K562 (cell line): ENCODE measurements around the gene SUFU. TPM values are rescaled to one million over a fixed set of nuclear protein-coding genes. Genes with fewer than 3 reads are reported as not detected.

Source experiments
- CC2D1A ChIP-seq: fragments of 450-650 bp; IDR thresholded peaks from 2 replicates; pipeline ENCODE4 v1.6.1; 2017; ENCODE audit warnings: mild to moderate bottlenecking
- CTCFL ChIP-seq: IDR thresholded peaks from 2 replicates; pipeline ENCODE4 v1.6.1; 2011; ENCODE audit warnings: borderline replicate concordance, low read depth, mild to moderate bottlenecking, moderate library complexity, low read length; ENCODE audit not compliant: insufficient read depth, poor library complexity, severe bottlenecking
- FOS ChIP-seq: IDR thresholded peaks from 3 replicates; pipeline ENCODE4 v1.6.1; 2011; ENCODE audit not compliant: insufficient read length; ENCODE audit errors: extremely low read depth
- FOXJ3 ChIP-seq: sonication (generic); formaldehyde crosslinking; IDR thresholded peaks from 2 replicates; pipeline ENCODE4 v1.4.0; 2020; ENCODE audit warnings: mild to moderate bottlenecking, missing genetic modification reagents
- GTF3C2 ChIP-seq: IDR thresholded peaks from 3 replicates; pipeline ENCODE4 v1.6.1; 2011; ENCODE audit warnings: borderline replicate concordance, mild to moderate bottlenecking, moderate library complexity; ENCODE audit not compliant: insufficient read length; ENCODE audit errors: extremely low read depth
- HDGF ChIP-seq: fragments of 450-650 bp; IDR thresholded peaks from 2 replicates; pipeline ENCODE4 v1.6.1; 2016
- IRF2 ChIP-seq: sonication (generic); formaldehyde crosslinking; IDR thresholded peaks from 2 replicates; pipeline ENCODE4 v1.8.1; 2022; ENCODE audit warnings: mild to moderate bottlenecking, missing genetic modification reagents
- MYC ChIP-seq, 2 experiments: fragments of 250-450 bp in 1 of 2; sonication (Bioruptor Pico) in 1 of 2; IDR thresholded peaks; 2 replicates each; pipeline versions ENCODE4 v1.5.1 to v1.6.1; 2012 to 2021; ENCODE audit warnings: low read depth in 2 of 2, borderline replicate concordance in 1 of 2, improper control_type of control experiment in 1 of 2, low read length in 1 of 2, mild to moderate bottlenecking in 1 of 2, moderate library complexity in 1 of 2
- NR2F6 ChIP-seq: fragments of 450-650 bp; formaldehyde crosslinking; IDR thresholded peaks from 2 replicates; pipeline ENCODE4 v1.4.0; 2020; ENCODE audit warnings: mild to moderate bottlenecking
- NR4A1 ChIP-seq, 2 experiments: fragments of 250-450 bp in 1 of 2; fragments of 450-650 bp in 1 of 2; sonication (Bioruptor Pico) in 1 of 2; IDR thresholded peaks; 2 replicates each; pipeline versions ENCODE4 v1.4.0 to v1.6.1; 2016 to 2020; ENCODE audit warnings: mild to moderate bottlenecking in 2 of 2, missing compliant biosample characterization in 1 of 2, missing genetic modification characterization in 1 of 2, moderate library complexity in 1 of 2
- PHB2 ChIP-seq: fragments of 450-650 bp; IDR thresholded peaks from 2 replicates; pipeline ENCODE4 v1.6.1; 2017; ENCODE audit warnings: low read depth
- POLR2AphosphoS2 ChIP-seq: IDR thresholded peaks from 2 replicates; pipeline ENCODE4 v1.6.1; 2012; ENCODE audit warnings: low read length, improper control_type of control experiment
- ZBTB17 ChIP-seq: fragments of 450-650 bp; formaldehyde crosslinking; IDR thresholded peaks from 2 replicates; pipeline ENCODE4 v1.4.0; 2020; ENCODE audit warnings: mild to moderate bottlenecking
- ZKSCAN3 ChIP-seq: fragments of 250-450 bp; sonication (Bioruptor Pico); IDR thresholded peaks from 2 replicates; pipeline ENCODE4 v1.4.0; 2020
- polyA plus RNA-seq, 8 experiments: library from polyadenylated mRNA; depleted of rRNA in 4 of 8; stranded (reverse) in 5 of 8; unstranded in 3 of 8; fragments of >200 nt; fragmentation: Nextera tagmentation in 2 of 8; fragmentation: Illumina TruSeq in 1 of 8; extraction: Ambion mirVana in 2 of 8; extraction: Trizol in 1 of 8; gene quantifications; 2 replicates each; pipeline versions ENCODE4 v1.2.1 to v1.2.3, GENCODE V29; 2011 to 2014; ENCODE audit warnings: inconsistent platforms in 1 of 8, missing spikeins in 1 of 8
- total RNA-seq, 7 experiments: library from RNA; depleted of rRNA in 6 of 7; stranded (reverse); fragments of >200 nt in 6 of 7; fragmentation: Illumina TruSeq in 2 of 7; extraction: Trizol in 2 of 7; gene quantifications; 2 replicates each; pipeline versions ENCODE4 v1.2.1 to v1.2.3, GENCODE V29; 2011 to 2021; ENCODE audit warnings: low replicate concordance in 1 of 7
- TF ChIP-seq, protein P1 (sequence below): fragments of 250-450 bp; sonication (Bioruptor Pico); IDR thresholded peaks from 2 replicates; pipeline ENCODE4 v1.8.0; 2022; ENCODE audit warnings: moderate library complexity, mild to moderate bottlenecking, inconsistent platforms
- TF ChIP-seq, protein P2 (sequence below): fragments of 450-650 bp; IDR thresholded peaks from 2 replicates; pipeline ENCODE4 v1.6.1; 2018; ENCODE audit warnings: mild to moderate bottlenecking, low read depth; ENCODE audit not compliant: partially characterized antibody
- TF ChIP-seq, protein P3 (sequence below): fragments of 250-450 bp; sonication (Bioruptor Pico); IDR thresholded peaks from 2 replicates; pipeline ENCODE4 v1.8.0; 2022; ENCODE audit warnings: inconsistent platforms, mild to moderate bottlenecking, moderate library complexity, borderline replicate concordance

Gene SUFU
- total and polyA plus RNA-seq, 9 of the 15 experiments (the other 6 are each of a cell fraction or from before 2014, with no cell fraction given) = 0.59 to 6.3 (median 0.82) TPM

DNA sequence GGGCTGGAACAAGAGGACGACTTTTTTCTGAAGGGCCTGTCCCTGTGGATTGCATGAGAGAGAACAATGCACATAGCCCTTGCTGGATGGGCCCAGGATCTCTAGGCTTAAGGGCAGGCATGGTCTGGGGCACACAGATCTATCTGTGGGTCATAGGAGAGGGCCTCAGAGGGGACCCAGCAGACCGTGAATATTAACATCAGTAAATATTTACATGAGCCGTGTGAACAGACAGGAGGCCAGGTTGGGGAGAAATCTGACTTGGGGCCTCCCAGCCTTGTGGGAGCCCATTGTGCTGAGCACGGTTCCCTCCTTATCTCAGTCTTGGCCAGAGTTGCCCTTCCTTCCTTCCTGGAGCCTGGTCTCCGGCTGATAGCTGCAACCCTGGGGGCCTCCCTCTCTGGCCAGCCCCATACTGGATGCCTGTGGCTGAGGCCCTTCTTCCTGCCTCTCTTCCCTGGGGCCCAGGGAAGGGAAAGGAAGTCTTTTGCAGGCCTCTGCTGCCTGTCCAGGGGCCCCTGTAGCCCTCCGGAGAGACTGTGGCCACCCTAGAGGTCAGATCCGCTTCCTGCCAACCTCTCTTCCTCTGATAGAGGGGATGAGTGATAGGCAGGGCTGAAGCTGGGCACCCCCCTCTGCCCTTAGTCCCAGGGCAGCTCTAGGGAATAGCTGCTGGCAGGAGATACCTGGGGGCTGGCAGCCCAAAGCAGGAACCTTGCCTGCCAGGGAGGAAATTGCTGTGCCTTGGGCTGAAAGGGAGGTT lies 96.0 kb downstream of the SUFU start (continued):
- TF ChIP-seq CTCFL (no peak), CC2D1A (peak; percentile 38; the same call in 1 of the 2 replicates), IRF2 (CRISPR knock-in tag) (no peak), ZKSCAN3 (CRISPR knock-in tag) (no peak), NR2F6 (CRISPR knock-in tag) (no peak), ZBTB17 (CRISPR knock-in tag) (peak; percentile 15; the same call in 1 of the 2 replicates), GTF3C2 (no peak), PHB2 (no peak), POLR2AphosphoS2 (no peak), NR4A1 (CRISPR knock-in tag; IDR thresholded peaks at IDR 0.05) (no peak), NR4A1 (tag; IDR thresholded peaks at IDR 0.05) (peak; percentile 32; the same call in 1 of the 2 replicates), FOXJ3 (no peak), FOS (no peak), HDGF (no peak), MYC (IDR thresholded peaks at IDR 0.05; ENCODE audit: low read depth, low read length) (peak; percentile 30; the same call in 1 of the 2 replicates), MYC (CRISPR knock-in tag; IDR thresholded peaks at IDR 0.05; ENCODE audit: borderline replicate concordance, low read depth) (no peak)
- TF ChIP-seq, protein P1, sequence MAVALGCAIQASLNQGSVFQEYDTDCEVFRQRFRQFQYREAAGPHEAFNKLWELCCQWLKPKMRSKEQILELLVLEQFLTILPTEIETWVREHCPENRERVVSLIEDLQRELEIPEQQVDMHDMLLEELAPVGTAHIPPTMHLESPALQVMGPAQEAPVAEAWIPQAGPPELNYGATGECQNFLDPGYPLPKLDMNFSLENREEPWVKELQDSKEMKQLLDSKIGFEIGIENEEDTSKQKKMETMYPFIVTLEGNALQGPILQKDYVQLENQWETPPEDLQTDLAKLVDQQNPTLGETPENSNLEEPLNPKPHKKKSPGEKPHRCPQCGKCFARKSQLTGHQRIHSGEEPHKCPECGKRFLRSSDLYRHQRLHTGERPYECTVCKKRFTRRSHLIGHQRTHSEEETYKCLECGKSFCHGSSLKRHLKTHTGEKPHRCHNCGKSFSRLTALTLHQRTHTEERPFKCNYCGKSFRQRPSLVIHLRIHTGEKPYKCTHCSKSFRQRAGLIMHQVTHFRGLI (CRISPR knock-in tag) = no peak
- TF ChIP-seq, protein P2, sequence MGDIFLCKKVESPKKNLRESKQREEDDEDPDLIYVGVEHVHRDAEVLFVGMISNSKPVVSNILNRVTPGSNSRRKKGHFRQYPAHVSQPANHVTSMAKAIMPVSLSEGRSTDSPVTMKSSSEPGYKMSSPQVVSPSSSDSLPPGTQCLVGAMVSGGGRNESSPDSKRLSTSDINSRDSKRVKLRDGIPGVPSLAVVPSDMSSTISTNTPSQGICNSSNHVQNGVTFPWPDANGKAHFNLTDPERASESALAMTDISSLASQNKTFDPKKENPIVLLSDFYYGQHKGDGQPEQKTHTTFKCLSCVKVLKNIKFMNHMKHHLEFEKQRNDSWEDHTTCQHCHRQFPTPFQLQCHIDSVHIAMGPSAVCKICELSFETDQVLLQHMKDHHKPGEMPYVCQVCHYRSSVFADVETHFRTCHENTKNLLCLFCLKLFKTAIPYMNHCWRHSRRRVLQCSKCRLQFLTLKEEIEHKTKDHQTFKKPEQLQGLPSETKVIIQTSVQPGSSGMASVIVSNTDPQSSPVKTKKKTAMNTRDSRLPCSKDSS = no peak
- TF ChIP-seq, protein P3, sequence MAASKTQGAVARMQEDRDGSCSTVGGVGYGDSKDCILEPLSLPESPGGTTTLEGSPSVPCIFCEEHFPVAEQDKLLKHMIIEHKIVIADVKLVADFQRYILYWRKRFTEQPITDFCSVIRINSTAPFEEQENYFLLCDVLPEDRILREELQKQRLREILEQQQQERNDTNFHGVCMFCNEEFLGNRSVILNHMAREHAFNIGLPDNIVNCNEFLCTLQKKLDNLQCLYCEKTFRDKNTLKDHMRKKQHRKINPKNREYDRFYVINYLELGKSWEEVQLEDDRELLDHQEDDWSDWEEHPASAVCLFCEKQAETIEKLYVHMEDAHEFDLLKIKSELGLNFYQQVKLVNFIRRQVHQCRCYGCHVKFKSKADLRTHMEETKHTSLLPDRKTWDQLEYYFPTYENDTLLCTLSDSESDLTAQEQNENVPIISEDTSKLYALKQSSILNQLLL (CRISPR knock-in tag) = no peak
